GM12891 (cell line): ENCODE results near the gene RNF187.

ENCODE experiments used
- POLR2A ChIP-seq: IDR thresholded peaks from 2 replicates; pipeline ENCODE4 v1.6.1; 2011; ENCODE audit warnings: low read depth, low read length, control low read depth
- POLR2AphosphoS5 ChIP-seq: IDR thresholded peaks from 2 replicates; pipeline ENCODE4 v1.6.1; 2011; ENCODE audit warnings: low read depth, low read length, control low read depth

DNA sequence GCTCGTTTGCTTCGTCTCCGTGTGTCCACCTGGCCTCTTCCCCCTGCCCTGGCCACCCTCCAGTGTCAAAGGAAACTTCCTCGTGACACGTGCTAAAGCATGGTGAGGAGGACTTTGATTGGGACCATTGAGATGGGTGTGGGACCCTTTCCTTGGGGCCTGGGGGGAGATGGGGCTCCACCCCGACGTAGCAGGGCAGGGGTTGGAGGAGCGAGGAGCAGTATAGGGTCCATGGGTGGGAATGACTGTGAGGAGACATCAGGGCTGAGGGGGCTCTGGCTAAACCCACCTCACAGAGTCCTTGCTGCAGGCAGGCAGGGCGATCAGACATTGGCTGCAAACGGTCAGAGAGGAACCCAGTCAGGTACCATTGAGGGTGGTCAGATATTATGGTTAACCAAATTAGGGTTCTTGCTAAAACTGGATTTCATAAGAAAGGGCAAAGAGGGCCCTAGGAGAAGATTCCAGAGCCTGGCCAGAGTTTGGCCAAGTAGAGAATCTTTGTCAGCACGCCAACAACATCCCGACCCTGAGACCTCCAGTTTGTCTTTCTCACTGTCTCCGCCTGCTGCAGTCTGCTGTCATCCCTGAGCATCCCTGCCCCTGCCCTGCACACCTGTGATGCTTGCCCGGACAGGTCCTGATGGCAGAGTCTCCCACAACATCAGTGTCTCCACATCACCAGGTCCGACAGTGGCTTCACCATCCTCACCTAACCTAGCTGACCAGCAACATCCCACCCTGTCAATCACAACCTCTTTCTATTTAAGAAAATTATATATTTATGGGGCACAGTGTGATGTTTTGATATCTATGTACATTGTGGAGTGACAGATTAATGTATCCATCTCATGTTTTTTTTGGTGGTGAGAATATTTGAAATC, 8.0 kb downstream of the RNF187 start:
- TF ChIP-seq POLR2AphosphoS5, result no peak; the same call in 1 of the 2 replicates
- TF ChIP-seq POLR2A, result no peak
